Activated CD4-positive, alpha-beta T cell treated with anti-CD3 and anti-CD28 coated beads for 36 hours (primary cell): ENCODE results near the gene CDH4. TPM values are rescaled to one million over a fixed set of nuclear protein-coding genes. Genes with fewer than 3 reads are reported as not detected.

Source experiments
- ATAC-seq: fragments of 200-7000 bp; cut with Tn5 transposase; one replicate; pipeline ENCODE4 v1.10.0; 2021; ENCODE audit warnings: mild to moderate bottlenecking, moderate library complexity
- CTCF ChIA-PET: fragments of 350-600 bp; sonication (Branson Sonifier 250); formaldehyde crosslinking; loops from one replicate; lab custom pipeline; 2021; ENCODE audit warnings: antibody characterized with exemption; lab: Charles Lee
- POLR2A ChIA-PET: fragments of 350-600 bp; sonication (Branson Sonifier 250); formaldehyde crosslinking; loops from one replicate; lab custom pipeline; 2021; ENCODE audit warnings: antibody characterized with exemption, inconsistent platforms; lab: Charles Lee
- DNase-seq: peaks from one replicate; pipeline ENCODE4 v3.0.0-alpha.2; 2020
- H3K27ac Mint-ChIP-seq: one replicate; pipeline ENCODE4 v1.8.0; 2021; ENCODE audit warnings: mixed read lengths
- H3K27me3 Mint-ChIP-seq: one replicate; pipeline ENCODE4 v1.8.0; 2021; ENCODE audit warnings: mixed read lengths
- H3K36me3 Mint-ChIP-seq: one replicate; pipeline ENCODE4 v1.8.0; 2021; ENCODE audit warnings: low read depth, mixed read lengths
- H3K4me1 Mint-ChIP-seq: one replicate; pipeline ENCODE4 v1.8.0; 2021; ENCODE audit warnings: mixed read lengths
- H3K4me3 Mint-ChIP-seq: one replicate; pipeline ENCODE4 v1.8.0; 2021; ENCODE audit warnings: mild to moderate bottlenecking, moderate library complexity, mixed read lengths
- H3K9me3 Mint-ChIP-seq: one replicate; pipeline ENCODE4 v1.8.0; 2021; ENCODE audit warnings: low read depth, mixed read lengths
- intact Hi-C, 2 experiments: fragments of 100-400 bp; cut with DNase I in 1 of 2; cut with micrococcal nuclease in 1 of 2; formaldehyde crosslinking; loops; one replicate each; pipeline versions ENCODE4 v1.14.2 to v1.15.1; 2022 to 2024; cut with DNase I, micrococcal nuclease
- total RNA-seq, 2 experiments: library from RNA; stranded (reverse); gene quantifications; one replicate each; pipeline ENCODE4 v1.2.3, GENCODE V29; 2021

The CDH4 gene
- total RNA-seq, 2 experiments from 2014 or later: not detected

GRCh38 chr20:61515922-61516321 is 263.9 kb downstream of the CDH4 start:
- Mint-ChIP-seq H3K27ac (no peak overlapping the region), H3K4me3 (no peak overlapping the region), H3K9me3 (no peaks in the 10 kb centered on the region), H3K36me3 (no peaks in the 10 kb centered on the region), H3K27me3 (no peaks in the 10 kb centered on the region), H3K4me1 (no peaks in the 10 kb centered on the region)
- intact Hi-C loops: no loop called here
- ChIA-PET POLR2A (no interaction called here), CTCF (no interaction called here)
- DNase-seq: no peak
- ATAC-seq: no peak

- H3K4me3 Mint-ChIP-seq: no peak overlapping the region
Measured at GRCh38 chr20:61516346-61517208, 264.5 kb downstream of the CDH4 start.

GRCh38 chr20:61517419-61517818 is 265.4 kb downstream of the CDH4 start:
- no peak overlapping the region for H3K4me3 Mint-ChIP-seq
- CTCF ChIA-PET: no interaction called here
- DNase-seq (no peak), ATAC-seq (no peak)
- intact Hi-C loops: no loop called here
- no peaks in the 10 kb centered on the region for H3K27me3 Mint-ChIP-seq
- no peak overlapping the region for H3K27ac Mint-ChIP-seq
- H3K4me1 Mint-ChIP-seq: no peaks in the 10 kb centered on the region
- H3K36me3 Mint-ChIP-seq: no peaks in the 10 kb centered on the region
- POLR2A ChIA-PET: no interaction called here
- H3K9me3 Mint-ChIP-seq: no peaks in the 10 kb centered on the region

More at GRCh38 chr20:61516346-61517208, 264.5 kb downstream of the CDH4 start:
- H3K9me3 Mint-ChIP-seq: no peaks in the 10 kb centered on the region
- POLR2A ChIA-PET: no interaction called here
- H3K4me1 Mint-ChIP-seq: no peaks in the 10 kb centered on the region
- DNase-seq (no peak), ATAC-seq (no peak)
- CTCF ChIA-PET: no interaction called here
- intact Hi-C loops: no loop called here
- H3K27me3 Mint-ChIP-seq: no peaks in the 10 kb centered on the region
- H3K36me3 Mint-ChIP-seq: no peaks in the 10 kb centered on the region
- no peak overlapping the region for H3K27ac Mint-ChIP-seq

- ATAC-seq (no peak), DNase-seq (no peak)
- intact Hi-C loops: no loop called here
- H3K4me1 Mint-ChIP-seq: no peaks in the 10 kb centered on the region
- no peaks in the 10 kb centered on the region for H3K36me3 Mint-ChIP-seq
- no peaks in the 10 kb centered on the region for H3K9me3 Mint-ChIP-seq
- no peaks in the 10 kb centered on the region for H3K27me3 Mint-ChIP-seq
- ChIA-PET CTCF (no interaction called here), POLR2A (no interaction called here)
- H3K4me3 Mint-ChIP-seq: no peak overlapping the region
- H3K27ac Mint-ChIP-seq: no peak overlapping the region
Measured at GRCh38 chr20:61518424-61518951, 266.4 kb downstream of the CDH4 start.

GRCh38 chr20:61519488-61519887 is 267.4 kb downstream of the CDH4 start:
- intact Hi-C loops: no loop called here
- H3K9me3 Mint-ChIP-seq: no peaks in the 10 kb centered on the region
- CTCF ChIA-PET: no interaction called here

GRCh38 chr20:61520076-61520892 is 268.2 kb downstream of the CDH4 start:
- ATAC-seq: no peak
- POLR2A ChIA-PET: no interaction called here

More at GRCh38 chr20:61519488-61519887, 267.4 kb downstream of the CDH4 start:
- no peak for ATAC-seq
- Mint-ChIP-seq H3K4me3 (no peak overlapping the region), H3K4me1 (no peaks in the 10 kb centered on the region), H3K27me3 (no peaks in the 10 kb centered on the region), H3K27ac (no peak overlapping the region), H3K36me3 (no peaks in the 10 kb centered on the region)
- DNase-seq: no peak
- POLR2A ChIA-PET: no interaction called here

GRCh38 chr20:61520893-61521460 is 268.9 kb downstream of the CDH4 start:
- no peak for DNase-seq
- no peak overlapping the region for H3K27ac Mint-ChIP-seq
- no peak overlapping the region for H3K4me3 Mint-ChIP-seq
- ATAC-seq: no peak
- ChIA-PET POLR2A (no interaction called here), CTCF (interaction anchor here (0.6 kb wide), 1 partner anchor 155 kb away, joined by 3 read pairs; no protein-coding TSS in a partner anchor)
- H3K27me3 Mint-ChIP-seq: no peaks in the 10 kb centered on the region
- H3K4me1 Mint-ChIP-seq: no peaks in the 10 kb centered on the region
- H3K9me3 Mint-ChIP-seq: no peaks in the 10 kb centered on the region
- intact Hi-C loops: no loop called here
- no peaks in the 10 kb centered on the region for H3K36me3 Mint-ChIP-seq

More at GRCh38 chr20:61520076-61520892, 268.2 kb downstream of the CDH4 start:
- Mint-ChIP-seq H3K36me3 (no peaks in the 10 kb centered on the region), H3K27ac (no peak overlapping the region), H3K27me3 (no peaks in the 10 kb centered on the region), H3K9me3 (no peaks in the 10 kb centered on the region), H3K4me3 (no peak overlapping the region), H3K4me1 (no peaks in the 10 kb centered on the region)
- CTCF ChIA-PET: no interaction called here
- intact Hi-C loops: no loop called here
- no peak for DNase-seq

- Mint-ChIP-seq H3K27me3 (no peaks in the 10 kb centered on the region), H3K36me3 (no peaks in the 10 kb centered on the region), H3K9me3 (no peaks in the 10 kb centered on the region), H3K27ac (no peak overlapping the region), H3K4me1 (no peaks in the 10 kb centered on the region), H3K4me3 (no peak overlapping the region)
- ChIA-PET CTCF (interaction anchor here (0.6 kb wide), 1 partner anchor 547 kb away, joined by 4 read pairs; no protein-coding TSS in a partner anchor), POLR2A (no interaction called here)
- DNase-seq (no peak), ATAC-seq (no peak)
- intact Hi-C loops: no loop called here
Measured at GRCh38 chr20:61521687-61522420, 269.8 kb downstream of the CDH4 start.

GRCh38 chr20:61522498-61523090 is 270.5 kb downstream of the CDH4 start:
- no peaks in the 10 kb centered on the region for H3K4me1 Mint-ChIP-seq
- no peaks in the 10 kb centered on the region for H3K36me3 Mint-ChIP-seq
- intact Hi-C loops: no loop called here
- ATAC-seq (no peak), DNase-seq (no peak)
- H3K9me3 Mint-ChIP-seq: no peaks in the 10 kb centered on the region
- no peaks in the 10 kb centered on the region for H3K27me3 Mint-ChIP-seq
- ChIA-PET CTCF (interaction anchor here (0.6 kb wide), 1 partner anchor 548 kb away, joined by 4 read pairs; no protein-coding TSS in a partner anchor), POLR2A (no interaction called here)
- no peak overlapping the region for H3K27ac Mint-ChIP-seq
- H3K4me3 Mint-ChIP-seq: no peak overlapping the region

GRCh38 chr20:61523145-61523544 is 271.1 kb downstream of the CDH4 start:
- POLR2A ChIA-PET: no interaction called here
- Mint-ChIP-seq H3K4me3 (no peak overlapping the region), H3K36me3 (no peaks in the 10 kb centered on the region), H3K4me1 (no peaks in the 10 kb centered on the region), H3K27me3 (no peaks in the 10 kb centered on the region), H3K27ac (no peak overlapping the region), H3K9me3 (no peaks in the 10 kb centered on the region)
- CTCF ChIA-PET: no interaction called here
- intact Hi-C loops: no loop called here
- no peak for ATAC-seq
- no peak for DNase-seq
